Stomach (tissue), 9 donors: ENCODE measurements around the gene GRAMD2B. TPM values are rescaled to one million over a fixed set of nuclear protein-coding genes. Genes with fewer than 3 reads are reported as not detected.

Source experiments
- DNase-seq, 2 donors: peaks; one replicate each; pipeline versions ENCODE4 v3.0.0 to v3.0.0-alpha.2; 2013 to 2019
- H3K27ac ChIP-seq, 5 donors: fragments of 200-600 bp in 4 of 5; sonication (generic) in 4 of 5; one replicate each; pipeline ENCODE4 v1.5.1; 2013 to 2019; ENCODE audit warnings: mild to moderate bottlenecking in 1 of 5, moderate library complexity in 1 of 5
- H3K27me3 ChIP-seq, 3 donors: fragments of 200-600 bp; sonication (generic); one replicate each; pipeline ENCODE4 v1.5.1; 2017 to 2019; ENCODE audit warnings: mixed run types in 1 of 3
- H3K36me3 ChIP-seq, 4 donors: fragments of 200-600 bp; sonication (generic); 1 replicate in 3 of 4; 2 replicates in 1 of 4; pipeline ENCODE4 v1.5.1; 2016 to 2019
- H3K4me1 ChIP-seq, 4 donors: fragments of 200-600 bp; sonication (generic); one replicate each; pipeline ENCODE4 v1.5.1; 2016 to 2019
- H3K4me3 ChIP-seq, 4 donors: fragments of 200-600 bp; sonication (generic) in 3 of 4; one replicate each; pipeline ENCODE4 v1.5.1; 2016 to 2019; ENCODE audit warnings: mild to moderate bottlenecking in 1 of 4
- H3K9me3 ChIP-seq, 4 donors: fragments of 200-600 bp; sonication (generic); one replicate each; pipeline ENCODE4 v1.5.1; 2016 to 2019
- CTCF ChIP-seq, 7 experiments: fragments of 450-650 bp in 4 of 7; fragments of 200-600 bp in 3 of 7; sonication (generic) in 3 of 7; IDR thresholded peaks; one replicate each; pipeline ENCODE4 v1.5.1; 2016 to 2019; ENCODE audit warnings: antibody characterized with exemption in 7 of 7, control low read depth in 2 of 7, mild to moderate bottlenecking in 1 of 7
- EP300 ChIP-seq: sonication (generic); formaldehyde crosslinking; IDR thresholded peaks from one replicate; pipeline ENCODE4 v1.6.1; 2017; ENCODE audit warnings: antibody characterized with exemption
- POLR2A ChIP-seq, 4 donors: fragments of 450-650 bp; IDR thresholded peaks; one replicate each; pipeline ENCODE4 v1.6.1; 2016; ENCODE audit warnings: antibody characterized with exemption in 4 of 4, control low read depth in 2 of 4, mild to moderate bottlenecking in 1 of 4, moderate library complexity in 1 of 4
- POLR2AphosphoS5 ChIP-seq, 3 donors: sonication (generic); formaldehyde crosslinking; IDR thresholded peaks; one replicate each; pipeline ENCODE4 v1.6.1; 2016; ENCODE audit warnings: antibody characterized with exemption in 3 of 3
- WGBS, 5 donors: extraction: QIAGEN DNeasy Blood & Tissue Kit in 3 of 5; methylation state at CpG; one replicate each; pipeline versions ENCODE4 v1.1.5 to v1.1.7; 2013 to 2018; 5-methylcytosine and 5-hydroxymethylcytosine counted together
- intact Hi-C: fragments of 100-400 bp; cut with DNase I; formaldehyde crosslinking; loops from one replicate; pipeline ENCODE4 v1.15.1; 2023; ENCODE audit warnings: low total_unique reads
- polyA plus RNA-seq, 3 donors: library from polyadenylated mRNA; stranded (reverse); fragments of 200-250 nt; gene quantifications; one replicate each; pipeline ENCODE4 v1.2.3, GENCODE V29; 2013
- total RNA-seq, 5 donors: library from RNA; depleted of rRNA; stranded (reverse); fragments of >200 nt; gene quantifications; one replicate each; pipeline versions ENCODE4 v1.1.0 to v1.2.3, GENCODE V29; 2014 to 2016
- donor health status: healthy with polysubstance abuse.
- donor health status: Bipolar disorder and iron deficiency.
- donor health status: healthy.

Gene GRAMD2B
- total and polyA plus RNA-seq, 8 donors, result 5.7 to 69.6 (median 23.7) TPM

- Histone ChIP-seq H3K36me3 (no peaks in the 10 kb centered on the region), H3K9me3 (no peaks in the 10 kb centered on the region), H3K4me1 (peaks cover 9 to 15% (median 14%) of the 10 kb centered on the region in 4 donors), H3K4me3 (no peak overlapping the region), H3K27ac (peak overlapping the region in 4 of 5 donors; percentile 20 to 67 (median 62)), H3K27me3 (no peaks in the 10 kb centered on the region)
- intact Hi-C loops, result no loop called here
- DNase-seq, result peak in 1 of 2 donors; percentile 62
- TF ChIP-seq CTCF (IDR thresholded peaks at IDR 0.05) (no peak), EP300 (no peak), POLR2AphosphoS5 (IDR thresholded peaks at IDR 0.05) (no peak), POLR2A (IDR thresholded peaks at IDR 0.05) (no peak)
- 17 to 30% (median 21%) methylated on average over 4 of the region's 4 CpGs for WGBS, 5 donors
Observed at GRCh38 chr5:126531543-126532120, 108.4 kb downstream of the GRAMD2B start.

- no peak for TF ChIP-seq POLR2A (IDR thresholded peaks at IDR 0.05)
- TF ChIP-seq EP300, result no peak
- TF ChIP-seq POLR2AphosphoS5 (IDR thresholded peaks at IDR 0.05), result no peak
- TF ChIP-seq CTCF (IDR thresholded peaks at IDR 0.05), result no peak
- intact Hi-C loops, result no loop called here
- Histone ChIP-seq H3K27ac (no peak overlapping the region), H3K27me3 (no peaks in the 10 kb centered on the region), H3K9me3 (no peaks in the 10 kb centered on the region), H3K4me3 (no peak overlapping the region), H3K36me3 (no peaks in the 10 kb centered on the region), H3K4me1 (peaks cover 9 to 28% (median 20%) of the 10 kb centered on the region in 4 donors)
- WGBS, 5 donors, result 88 to 100% (median 100%) methylated on average over 1 of the region's 1 CpG
- no peak for DNase-seq
Observed at GRCh38 chr5:126534553-126534952, 111.3 kb downstream of the GRAMD2B start.

GRCh38 chr5:126535856-126536545, 112.8 kb downstream of the GRAMD2B start:
- H3K27me3 ChIP-seq, result no peaks in the 10 kb centered on the region
- intact Hi-C loops, result loop anchor here (5.0 kb wide), 2 partner anchors 179 to 194 kb away; no protein-coding TSS in a partner anchor
- no peak for DNase-seq
- WGBS, 5 donors, result 79 to 91% (median 86%) methylated on average over 4 of the region's 4 CpGs
- no peaks in the 10 kb centered on the region for H3K36me3 ChIP-seq
- peak overlapping the region in 1 of 5 donors; percentile 8 for H3K27ac ChIP-seq
- no peak overlapping the region for H3K4me3 ChIP-seq
- TF ChIP-seq POLR2AphosphoS5 (IDR thresholded peaks at IDR 0.05) (no peak), CTCF (IDR thresholded peaks at IDR 0.05) (no peak), POLR2A (IDR thresholded peaks at IDR 0.05) (no peak), EP300 (no peak)
- no peaks in the 10 kb centered on the region for H3K9me3 ChIP-seq
- H3K4me1 ChIP-seq, result peaks cover 9 to 28% (median 18%) of the 10 kb centered on the region in 4 donors

GRCh38 chr5:126536874-126537273, 113.7 kb downstream of the GRAMD2B start:
- H3K27ac ChIP-seq, result peak overlapping the region in 1 of 5 donors; percentile 8
- TF ChIP-seq CTCF (IDR thresholded peaks at IDR 0.05) (no peak), POLR2A (IDR thresholded peaks at IDR 0.05) (no peak), POLR2AphosphoS5 (IDR thresholded peaks at IDR 0.05) (no peak), EP300 (no peak)
- no peaks in the 10 kb centered on the region for H3K9me3 ChIP-seq
- H3K4me1 ChIP-seq, result peaks cover 6 to 23% (median 10%) of the 10 kb centered on the region in 4 donors
- WGBS, 5 donors, result 40 to 61% (median 57%) methylated on average over 3 of the region's 3 CpGs
- no peaks in the 10 kb centered on the region for H3K27me3 ChIP-seq
- intact Hi-C loops, result loop anchor here (5.0 kb wide), 2 partner anchors 180 to 195 kb away; no protein-coding TSS in a partner anchor
- no peak overlapping the region for H3K4me3 ChIP-seq
- no peak for DNase-seq
- no peaks in the 10 kb centered on the region for H3K36me3 ChIP-seq
